A549 (cell line): ENCODE data around the gene ULBP1.

Source experiments
- BHLHE40 ChIP-seq: IDR thresholded peaks from 2 replicates; pipeline ENCODE4 v1.6.1; 2012; ENCODE audit warnings: low read depth, low read length, inconsistent platforms
- CHD2 ChIP-seq: fragments of 150-350 bp; IDR thresholded peaks from 2 replicates; pipeline ENCODE4 v1.6.1; 2014; ENCODE audit warnings: low read length; ENCODE audit not compliant: partially characterized antibody
- CHD4 ChIP-seq: fragments of 200-600 bp; sonication (generic); IDR thresholded peaks from 2 replicates; pipeline ENCODE4 v1.6.1; 2016; ENCODE audit warnings: antibody characterized with exemption, mild to moderate bottlenecking, borderline replicate concordance
- CTCF ChIP-seq: fragments of >200 bp; sonication (Bioruptor Twin); formaldehyde crosslinking; IDR thresholded peaks from 3 replicates; pipeline ENCODE4 v1.5.1; 2016
- EP300 ChIP-seq, 2 experiments: fragments of >200 bp; sonication (Bioruptor Twin); formaldehyde crosslinking; IDR thresholded peaks; 2 replicates in 1 of 2; 3 replicates in 1 of 2; pipeline ENCODE4 v1.6.1; 2016 to 2017
- ESRRA ChIP-seq: fragments of 150-350 bp; IDR thresholded peaks from 2 replicates; pipeline ENCODE4 v1.6.1; 2014; ENCODE audit warnings: mild to moderate bottlenecking, low read length, borderline replicate concordance
- FOSB ChIP-seq: fragments of 250-450 bp; sonication (Bioruptor Pico); IDR thresholded peaks from 2 replicates; pipeline ENCODE4 v1.5.0; 2020; ENCODE audit warnings: mild to moderate bottlenecking, moderate library complexity
- FOSL2 ChIP-seq, 2 experiments: fragments of 450-650 bp in 1 of 2; fragments of >200 bp in 1 of 2; sonication (Bioruptor Twin) in 1 of 2; formaldehyde crosslinking; IDR thresholded peaks; 2 replicates each; pipeline versions ENCODE4 v1.5.0 to v1.6.1; 2016 to 2020; ENCODE audit warnings: mild to moderate bottlenecking in 1 of 2, moderate library complexity in 1 of 2
- HOXA7 ChIP-seq: fragments of 250-450 bp; sonication (Bioruptor Pico); IDR thresholded peaks from 2 replicates; pipeline ENCODE4 v1.5.0; 2020; ENCODE audit warnings: mild to moderate bottlenecking, moderate library complexity
- JUN ChIP-seq, 2 experiments: fragments of >200 bp; sonication (Bioruptor Twin); formaldehyde crosslinking; IDR thresholded peaks; 2 replicates in 1 of 2; 3 replicates in 1 of 2; pipeline ENCODE4 v1.6.1; 2016 to 2017
- PHF8 ChIP-seq: fragments of 200-600 bp; sonication (generic); IDR thresholded peaks from 2 replicates; pipeline ENCODE4 v1.6.1; 2016; ENCODE audit warnings: low read depth, mild to moderate bottlenecking, antibody characterized with exemption, moderate library complexity, borderline replicate concordance
- POLR2A ChIP-seq: IDR thresholded peaks from 2 replicates; pipeline ENCODE4 v1.6.1; 2012; ENCODE audit warnings: mild to moderate bottlenecking, low read length
- SMC3 ChIP-seq: fragments of >200 bp; sonication (Bioruptor Twin); formaldehyde crosslinking; IDR thresholded peaks from 3 replicates; pipeline ENCODE4 v1.6.1; 2018; ENCODE audit warnings: inconsistent platforms

GRCh38 chr6:149969635-149970034, 5.9 kb downstream of the ULBP1 start:
- TF ChIP-seq HOXA7 (no peak), CHD2 (no peak), ESRRA (no peak), PHF8 (no peak), CTCF (no peak), FOSL2 (IDR thresholded peaks at IDR 0.05) (no peak), FOSL2 (CRISPR knock-in tag; IDR thresholded peaks at IDR 0.05) (no peak), BHLHE40 (no peak), POLR2A (no peak), FOSB (no peak), EP300 (IDR thresholded peaks at IDR 0.05) (no peak), CHD4 (no peak), JUN (IDR thresholded peaks at IDR 0.05) (no peak), SMC3 (no peak)
